SIG-M5 (cell line): Measurements from ENCODE around the gene GALE.
"Not testable (repeated sequence)": the region's sequence is repeated elsewhere in the genome, so short reads cannot be mapped to it uniquely, and the experiment has no call there.

Source experiments
- DNase-seq: peaks from one replicate; lab custom pipeline; 2025; lab: John Stamatoyannopoulos, UW

Gene GALE

GRCh38 chr1:23800400-23801337, at the start of gene GALE:
Gene GALE, minus strand, starts transcription at chr1:23800754. Its CDS starts 1,747 bp downstream, at chr1:23799007.
- DNase-seq: peak; percentile 49

GRCh38 chr1:23848673-23849616, 48.4 kb upstream of the GALE start:
- DNase-seq: no peak

- not testable (repeated sequence) for DNase-seq
Measured at GRCh38 chr1:23847482-23848095, 47.0 kb upstream of the GALE start.

GRCh38 chr1:23845163-23845562, 44.6 kb upstream of the GALE start:
- DNase-seq: no peak

- no peak for DNase-seq
Measured at GRCh38 chr1:23843644-23844043, 43.1 kb upstream of the GALE start.

GRCh38 chr1:23838401-23838866, 37.9 kb upstream of the GALE start:
- peak; percentile 4 for DNase-seq

GRCh38 chr1:23837908-23838307, 37.4 kb upstream of the GALE start:
- no peak for DNase-seq

GRCh38 chr1:23836037-23836436, 35.5 kb upstream of the GALE start:
- DNase-seq: no peak

- not testable (repeated sequence) for DNase-seq
Measured at GRCh38 chr1:23834156-23834555, 33.6 kb upstream of the GALE start.

GRCh38 chr1:23827717-23828116, 27.2 kb upstream of the GALE start:
- no peak for DNase-seq

GRCh38 chr1:23826590-23826989, 26.0 kb upstream of the GALE start:
- DNase-seq: not testable (repeated sequence)

- no peak for DNase-seq
Measured at GRCh38 chr1:23825762-23826522, 25.4 kb upstream of the GALE start.

GRCh38 chr1:23825076-23825761, 24.7 kb upstream of the GALE start, which contains the start of gene HMGCL:
Gene HMGCL, minus strand, starts transcription at chr1:23825429. Its CDS starts 14 bp downstream, at chr1:23825415.
- DNase-seq: peak; percentile 17

GRCh38 chr1:23824711-23825075, 24.1 kb upstream of the GALE start:
- DNase-seq: no peak

- no peak for DNase-seq
Measured at GRCh38 chr1:23823767-23824166, 23.2 kb upstream of the GALE start.

GRCh38 chr1:23817633-23818032, 17.1 kb upstream of the GALE start:
- DNase-seq: no peak

- no peak for DNase-seq
Measured at GRCh38 chr1:23816906-23817305, 16.4 kb upstream of the GALE start.

- DNase-seq: no peak
Measured at GRCh38 chr1:23816361-23816760, 15.8 kb upstream of the GALE start.

- DNase-seq: no peak
Measured at GRCh38 chr1:23814016-23814415, 13.5 kb upstream of the GALE start.

- DNase-seq: peak; percentile 75
Measured at GRCh38 chr1:23810818-23811540, 10.4 kb upstream of the GALE start.
